G401.6 (cell line): ENCODE results near the gene KRT14.
"Not testable (repeated sequence)": the region's sequence is repeated elsewhere in the genome, so short reads cannot be mapped to it uniquely, and the experiment has no call there.

Source experiments
- FAIRE-seq: peaks from 2 replicates; lab custom pipeline; 2012; peaks lifted over from hg19 to GRCh38; lab: Jason Lieb, UNC

The KRT14 gene

DNA sequence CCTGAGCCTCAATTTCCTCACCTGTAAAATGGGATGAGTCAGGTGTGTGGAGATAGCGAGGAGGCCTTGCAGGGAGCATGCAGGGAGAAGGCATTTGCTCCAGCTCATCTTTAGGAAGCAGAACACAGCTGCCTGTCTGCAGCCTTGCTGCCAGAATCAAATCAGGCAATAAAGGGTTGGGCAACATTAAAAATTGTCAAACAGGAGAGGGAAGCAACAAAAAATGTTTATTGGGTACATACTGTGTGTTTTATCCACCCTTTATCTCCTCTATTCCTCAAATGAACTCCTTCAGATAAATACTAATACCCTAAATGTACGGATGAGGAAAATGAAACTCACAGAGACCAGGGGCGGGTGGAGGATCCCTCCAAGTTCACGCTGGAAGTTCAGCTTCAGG, 13.6 kb upstream of the KRT14 start:
- no peak for FAIRE-seq

DNA sequence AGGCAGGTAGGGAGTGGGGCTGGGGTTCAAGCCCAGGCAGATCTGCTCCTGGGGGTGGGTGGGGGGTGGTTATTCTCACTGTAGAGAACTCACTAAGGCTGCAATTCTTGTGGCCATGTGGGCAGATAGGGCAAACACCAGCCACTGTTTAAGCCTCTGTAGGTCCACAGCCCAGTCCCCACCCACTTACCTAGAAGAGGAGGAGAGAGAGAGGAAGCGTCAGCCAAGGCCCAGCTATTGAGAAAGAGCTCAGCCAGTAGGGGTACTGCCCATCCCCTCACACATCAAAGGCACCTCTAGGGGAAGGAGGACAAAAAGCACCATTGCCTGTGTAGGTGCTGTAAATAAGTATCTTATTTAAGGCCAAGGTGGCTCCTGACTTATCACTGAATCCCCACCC, 13.0 kb upstream of the KRT14 start:
- no peak for FAIRE-seq

DNA sequence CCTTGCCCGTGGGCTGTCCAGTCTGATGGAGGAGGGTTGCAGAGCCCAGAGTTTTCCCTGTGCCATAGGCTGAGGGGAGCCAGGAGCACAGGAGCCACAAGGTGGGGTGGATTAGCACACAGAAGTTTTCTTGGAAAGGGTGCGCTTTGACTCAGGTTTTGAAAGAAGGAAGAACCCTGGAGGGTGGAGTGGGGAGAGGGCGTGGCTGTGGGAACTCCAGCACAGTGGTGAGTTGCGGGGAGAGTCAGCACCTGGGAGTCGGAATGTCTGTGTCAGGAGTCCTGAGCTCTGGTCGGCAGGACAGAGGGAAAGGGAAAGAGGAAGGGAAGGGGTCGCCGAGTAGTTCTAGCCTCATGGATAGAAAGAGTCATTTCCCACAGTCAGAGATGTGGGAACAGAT, 8.9 kb upstream of the KRT14 start:
- no peak for FAIRE-seq

DNA sequence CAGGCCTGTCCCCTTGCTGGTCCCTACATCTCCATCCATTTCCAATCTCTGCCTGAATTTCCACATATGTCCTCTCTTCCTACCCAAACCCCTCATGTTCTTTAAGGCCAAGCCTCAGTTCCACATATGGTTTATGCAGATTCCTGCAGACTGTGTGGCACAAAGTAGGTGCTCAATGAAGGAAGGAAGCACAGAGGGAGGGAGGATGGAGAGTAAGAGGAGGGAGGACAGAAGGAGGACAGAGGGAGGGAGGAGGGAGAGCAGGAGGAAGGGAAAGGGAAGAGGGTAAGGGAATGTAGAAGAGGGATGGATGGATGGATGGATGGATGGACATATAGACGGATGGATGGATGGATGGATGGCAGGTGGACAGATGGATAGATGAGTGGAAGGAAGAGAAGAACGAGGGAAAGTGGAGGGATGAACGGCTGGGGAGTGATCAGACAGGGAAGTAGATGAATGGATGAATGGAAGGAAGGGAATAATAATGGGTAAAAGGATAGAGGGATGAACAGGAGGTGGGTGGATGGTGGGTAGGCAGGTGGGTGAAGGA, 7.7 kb upstream of the KRT14 start:
- FAIRE-seq = no peak

DNA sequence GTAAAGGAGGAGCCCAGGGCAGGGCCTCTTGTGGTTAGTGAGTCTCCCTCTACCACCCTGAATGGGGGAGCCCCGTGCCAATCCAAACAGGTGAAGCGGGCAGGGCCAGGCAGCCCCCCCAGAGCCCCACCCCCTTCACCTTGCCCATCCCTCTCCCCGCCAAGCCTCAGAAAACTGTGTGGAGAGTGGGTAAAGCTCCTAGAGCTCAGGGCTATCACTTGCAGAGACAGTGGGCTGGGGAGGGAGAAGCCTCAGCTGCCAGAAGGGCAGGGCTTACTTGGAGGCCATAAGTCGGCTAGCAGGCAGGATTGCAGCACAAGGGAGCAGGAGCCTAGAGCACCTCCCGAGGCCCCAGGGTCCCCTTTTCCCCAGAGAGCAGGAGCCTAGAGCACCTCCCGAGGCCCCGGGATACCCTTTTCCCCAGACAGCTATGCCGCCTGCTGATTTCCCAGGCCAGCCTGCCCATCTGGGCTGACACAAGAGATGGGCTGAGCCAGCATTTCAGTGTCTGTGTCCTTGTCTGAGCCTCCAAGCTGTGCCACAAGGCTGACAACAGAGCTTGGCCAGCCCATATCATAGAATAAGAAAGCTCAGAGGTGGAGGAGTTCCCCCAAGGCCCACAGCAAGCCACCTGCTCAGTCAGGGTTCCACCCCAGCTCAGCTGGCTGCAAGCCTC, 6.7 kb upstream of the KRT14 start:
- FAIRE-seq = no peak

DNA sequence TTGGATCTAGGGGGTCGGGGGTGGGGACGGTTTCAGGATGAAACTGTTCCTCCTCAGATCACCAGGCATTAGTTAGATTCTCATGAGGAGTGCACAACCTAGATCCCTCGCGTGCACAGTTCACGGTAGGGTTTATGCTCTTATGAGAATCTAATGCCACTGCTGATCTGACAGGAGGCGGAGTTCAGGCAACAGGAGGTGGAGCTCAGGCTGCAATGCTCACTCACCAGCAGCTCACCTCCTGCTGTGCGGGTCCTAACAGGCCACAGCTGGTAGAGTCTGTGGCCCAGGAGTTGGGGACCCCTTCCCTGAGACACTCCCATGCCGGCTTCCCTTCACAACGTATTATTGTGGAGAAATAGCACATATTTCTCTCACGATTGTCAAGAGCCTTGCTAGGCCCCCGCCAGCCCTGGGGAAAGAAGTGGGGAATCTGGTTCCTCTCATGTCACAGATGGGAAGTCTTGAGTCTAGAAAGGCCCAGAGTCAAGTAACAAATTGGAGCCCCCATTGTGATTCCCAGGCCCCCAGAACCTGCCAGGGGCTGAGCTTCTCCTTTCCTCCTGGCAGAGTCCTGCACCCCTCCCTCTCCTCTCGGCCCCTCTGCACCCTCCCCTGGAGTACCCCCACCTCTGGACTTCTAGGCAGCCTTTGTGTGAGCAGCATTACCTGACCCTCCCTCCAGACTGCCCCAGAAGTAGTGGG, 6.1 kb upstream of the KRT14 start:
- no peak for FAIRE-seq

DNA sequence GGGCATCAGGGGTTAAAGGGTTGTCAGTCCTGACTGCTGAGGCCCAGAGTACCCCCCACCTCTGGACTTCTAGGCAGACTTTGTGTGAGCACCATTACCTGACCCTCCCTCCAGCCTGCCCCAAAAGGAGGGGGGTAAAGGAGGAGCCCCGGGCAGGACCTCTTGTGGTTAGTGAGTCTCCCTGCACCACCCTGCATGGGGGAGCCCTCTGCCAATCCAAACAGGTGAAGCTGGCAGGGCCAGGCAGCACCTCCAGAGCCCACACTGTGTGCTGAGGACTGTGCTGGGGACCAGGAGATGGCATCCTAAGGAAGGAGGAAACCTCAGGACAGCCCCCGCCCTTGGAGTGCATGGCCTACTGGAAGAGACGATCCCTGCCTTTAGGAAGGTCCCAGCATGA, 2.6 kb upstream of the KRT14 start:
- no peak for FAIRE-seq

DNA sequence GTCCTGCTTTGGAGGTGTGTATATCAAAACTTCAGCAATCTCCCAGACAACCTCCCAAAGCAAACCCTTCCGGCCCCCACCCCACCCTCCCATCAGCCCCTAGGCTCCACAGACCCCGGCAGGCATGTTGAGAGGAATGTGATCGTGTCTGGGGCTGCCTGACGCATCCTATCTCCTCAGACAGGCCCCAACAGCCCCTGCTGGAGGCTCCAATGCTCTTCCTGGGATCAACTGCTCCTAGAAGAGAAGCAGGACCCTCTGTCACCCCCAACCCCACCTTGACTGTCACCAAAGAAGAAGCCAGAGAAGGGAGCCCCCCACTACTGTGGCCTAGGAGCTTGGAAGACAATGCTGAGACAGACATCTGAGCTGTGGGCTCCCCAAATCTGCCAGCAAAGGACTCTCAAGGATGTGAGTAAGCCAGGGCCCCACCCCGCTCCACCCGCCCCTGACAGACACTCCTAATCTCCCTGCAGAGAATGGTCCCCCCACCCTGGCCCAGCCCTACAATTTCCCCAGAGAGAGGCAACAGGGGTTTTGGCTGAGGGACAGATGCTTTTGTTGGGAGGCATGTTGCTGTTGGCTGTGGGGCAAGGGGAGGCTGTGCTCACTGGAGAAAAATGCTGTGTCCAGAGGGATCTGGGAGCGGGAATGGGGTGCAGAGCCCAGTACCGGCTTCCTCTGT, 1.6 kb upstream of the KRT14 start:
- FAIRE-seq = no peak

DNA sequence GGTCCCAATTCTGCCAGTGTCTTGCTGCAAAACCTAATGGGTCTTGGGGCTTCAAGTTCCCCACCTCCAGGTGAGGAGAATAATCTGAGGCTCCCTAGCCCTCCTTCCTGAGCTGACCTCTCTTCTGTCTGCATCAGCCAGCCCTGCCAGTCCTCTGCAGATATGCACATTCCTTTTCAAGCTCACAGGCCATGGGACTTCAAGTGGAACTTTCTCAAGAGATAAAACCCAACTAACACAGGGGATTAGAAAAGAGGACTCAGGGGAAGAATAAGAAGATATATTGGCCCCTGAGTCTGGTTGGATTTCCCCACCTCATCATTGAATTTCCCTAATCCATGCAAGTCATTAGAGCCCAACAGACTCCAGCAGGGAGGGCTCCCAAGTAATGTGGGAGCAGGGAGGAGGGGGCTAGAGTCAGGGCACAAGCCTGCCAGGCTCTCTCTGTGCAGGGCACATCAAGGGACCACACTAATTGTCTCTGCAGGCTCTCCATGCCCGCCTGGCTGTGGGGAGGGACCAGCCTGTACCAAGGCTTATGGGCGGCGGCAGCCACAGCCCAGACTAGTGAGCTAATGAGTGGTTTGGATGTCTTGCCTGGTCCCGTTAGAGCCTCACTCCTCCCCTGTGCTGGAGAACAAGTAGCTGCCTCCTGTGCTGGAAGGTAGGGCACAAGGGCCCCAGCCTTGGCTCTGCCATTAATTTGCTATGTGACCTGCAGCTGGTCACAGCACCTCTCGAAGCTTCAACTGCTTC, 1.2 kb downstream of the KRT14 start:
- no peak for FAIRE-seq

DNA sequence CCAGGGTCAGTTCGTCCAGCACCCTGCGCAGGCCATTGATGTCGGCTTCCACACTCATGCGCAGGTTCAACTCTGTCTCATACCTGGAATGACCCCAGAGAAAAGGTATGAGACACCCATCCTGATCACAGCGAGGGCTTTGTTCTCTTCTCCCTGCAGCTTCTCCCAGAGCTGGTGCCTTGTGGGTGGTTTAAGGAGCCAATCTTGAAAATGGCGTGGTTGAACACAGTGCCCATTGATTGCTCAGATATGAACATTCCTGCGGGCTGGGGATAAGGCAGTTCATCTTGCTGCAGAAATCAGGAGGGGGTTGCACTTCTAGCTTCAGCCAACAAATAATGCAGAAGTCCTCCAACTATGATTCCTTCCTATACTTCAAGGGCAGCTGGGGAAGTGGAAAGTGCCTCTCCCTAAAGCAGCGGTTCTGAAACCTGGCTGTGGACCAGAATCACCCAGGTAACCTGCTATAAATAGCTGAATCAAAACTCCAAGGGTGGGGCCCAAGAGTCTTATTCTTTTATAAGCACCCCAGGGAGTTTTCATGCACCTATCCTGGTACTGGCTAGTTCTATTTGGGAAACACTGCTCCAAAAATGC, 2.3 kb downstream of the KRT14 start:
- not testable (repeated sequence) for FAIRE-seq

DNA sequence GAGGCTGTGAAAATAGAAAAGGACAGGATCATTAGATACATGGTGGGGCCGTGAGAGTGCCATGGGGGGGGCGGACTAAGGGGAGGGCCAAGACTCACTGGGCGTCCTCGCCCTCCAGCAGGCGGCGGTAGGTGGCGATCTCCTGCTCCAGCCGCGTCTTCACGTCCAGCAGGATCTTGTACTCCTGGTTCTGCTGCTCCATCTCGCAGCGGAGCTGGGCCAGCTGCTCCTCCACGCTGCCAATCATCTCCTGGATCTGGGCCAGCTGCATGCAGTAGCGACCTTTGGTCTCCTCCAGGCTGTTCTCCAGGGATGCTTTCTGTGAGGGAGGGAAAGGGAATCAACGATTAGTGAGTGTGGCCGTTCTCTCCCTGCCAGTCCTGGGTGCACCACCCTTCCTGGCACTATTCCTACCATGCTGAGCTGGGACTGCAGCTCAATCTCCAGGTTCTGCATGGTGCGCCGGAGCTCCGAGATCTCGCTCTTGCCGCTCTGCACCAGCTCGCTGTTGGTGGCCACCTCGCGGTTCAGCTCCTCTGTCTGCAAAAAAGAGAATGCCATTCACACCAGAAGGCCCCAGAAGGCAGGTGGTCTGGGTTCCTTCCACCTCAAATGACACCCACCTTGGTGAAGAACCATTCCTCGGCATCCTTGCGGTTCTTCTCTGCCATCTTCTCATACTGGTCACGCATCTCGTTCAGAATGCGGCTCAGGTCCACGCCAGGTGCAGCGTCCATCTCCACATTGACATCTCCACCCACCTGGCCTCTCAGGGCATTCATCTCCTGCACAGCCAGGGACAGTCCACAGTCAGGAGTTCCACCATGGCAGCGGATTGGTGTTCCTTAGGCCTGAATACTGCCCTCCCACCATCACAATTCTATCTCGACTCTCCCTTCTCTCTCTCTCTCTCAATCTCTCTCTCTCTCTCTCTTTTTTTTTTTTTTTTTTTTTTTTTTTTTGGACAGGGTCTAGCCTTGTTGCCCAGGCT, 3.3 kb downstream of the KRT14 start:
- FAIRE-seq = no peak

DNA sequence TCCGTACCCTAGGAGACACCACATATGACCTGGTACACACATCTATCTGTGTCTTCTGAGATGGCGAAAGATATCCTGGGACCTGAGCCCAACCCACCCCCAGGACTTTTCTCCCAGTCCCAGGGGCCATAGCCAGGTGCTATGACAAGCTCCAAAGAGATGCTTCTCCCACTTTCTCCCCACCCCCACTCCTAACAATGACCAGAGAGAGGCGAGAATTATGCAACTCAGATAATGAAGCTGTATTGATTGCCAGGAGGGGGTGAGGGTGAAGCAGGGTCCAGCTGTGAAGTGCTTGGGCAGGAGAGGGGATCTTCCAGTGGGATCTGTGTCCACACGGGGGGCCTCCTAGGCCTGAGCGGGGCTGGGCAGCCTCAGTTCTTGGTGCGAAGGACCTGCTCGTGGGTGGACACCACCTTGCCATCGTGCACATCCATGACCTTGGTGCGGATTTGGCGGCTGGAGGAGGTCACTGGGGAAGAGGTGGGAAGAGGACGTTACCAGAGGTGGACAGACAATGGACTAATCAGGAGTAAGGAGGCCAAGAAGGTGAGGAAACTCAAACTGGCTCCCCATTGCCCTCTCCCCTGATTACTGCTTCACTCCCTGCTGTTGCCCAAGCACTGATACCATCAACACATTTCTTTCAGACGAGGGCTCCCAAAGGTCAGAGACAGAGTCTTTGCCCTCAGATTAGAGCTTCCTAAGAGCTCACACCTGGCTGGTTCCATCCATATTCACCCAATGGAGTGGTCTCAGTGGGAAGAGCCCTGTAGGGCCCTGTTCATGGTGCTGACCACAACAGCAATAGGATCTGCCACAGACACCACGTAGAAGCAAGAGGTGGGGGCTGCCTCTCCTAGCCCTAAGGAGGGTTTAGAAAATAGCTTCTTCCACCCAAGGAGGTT, 4.4 kb downstream of the KRT14 start:
- not testable (repeated sequence) for FAIRE-seq

DNA sequence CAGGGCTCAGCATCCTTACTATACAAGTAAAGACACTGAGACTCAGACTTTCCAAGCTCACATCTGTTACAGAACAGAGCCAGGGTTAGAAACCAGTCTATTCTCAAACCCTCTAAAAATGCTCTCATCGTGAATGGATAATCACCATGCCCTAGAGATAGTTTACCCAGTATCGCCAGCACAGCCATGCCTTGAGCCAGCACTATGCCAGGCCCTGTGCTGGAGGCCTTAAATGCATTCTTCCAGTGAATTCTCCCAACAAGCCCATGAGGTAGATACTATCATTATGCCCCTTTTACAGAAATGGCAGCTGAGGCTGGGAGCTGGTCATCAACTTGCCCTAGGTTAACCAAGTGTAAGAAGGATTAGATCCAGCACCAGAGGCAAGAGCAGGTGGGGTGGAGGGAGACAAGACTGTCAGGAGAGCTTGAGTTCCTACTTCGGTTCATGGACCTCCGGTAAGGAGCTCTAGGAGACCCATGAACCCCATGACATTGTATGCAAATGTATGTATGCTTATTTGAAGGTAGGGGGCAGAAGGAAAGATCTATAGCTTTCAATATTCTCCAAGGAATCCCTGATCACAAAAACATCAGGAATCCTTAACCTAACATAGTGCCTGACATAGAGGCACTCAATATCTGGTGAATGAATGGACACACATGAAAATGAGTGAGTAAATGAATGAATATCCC, 5.2 kb downstream of the KRT14 start:
- FAIRE-seq = no peak

DNA sequence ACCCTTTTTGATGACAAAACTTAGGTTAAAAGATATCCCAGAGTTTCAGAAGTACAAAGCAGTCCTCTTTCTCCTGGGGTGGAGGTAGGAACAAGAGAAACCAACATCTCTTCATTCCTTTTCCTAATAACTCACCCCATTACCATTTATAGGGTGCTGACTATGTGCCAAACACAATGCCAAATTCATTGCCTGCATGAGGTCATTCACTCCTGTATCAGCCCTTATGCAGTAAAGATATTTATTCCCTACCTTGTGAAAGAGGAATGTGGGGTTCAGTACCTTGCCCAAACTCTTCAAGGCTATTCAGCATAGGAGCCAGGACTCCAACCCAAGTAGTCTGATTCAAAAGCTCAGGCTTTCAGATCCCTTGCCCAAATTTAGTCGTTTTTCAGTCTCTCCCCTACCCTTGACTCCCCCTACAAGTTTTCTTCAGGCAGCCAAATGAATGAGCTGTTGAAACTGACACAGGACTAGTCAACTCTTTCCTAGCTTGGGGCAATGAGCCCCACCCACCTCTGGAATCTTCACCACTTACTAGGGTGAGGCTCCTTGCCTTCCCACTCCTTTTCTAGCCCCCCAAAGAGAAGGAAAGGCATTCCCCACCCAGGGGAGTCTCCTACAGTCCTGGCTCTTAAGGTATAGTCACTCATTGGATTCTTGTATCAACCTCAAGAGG, 5.9 kb downstream of the KRT14 start:
- FAIRE-seq = no peak

DNA sequence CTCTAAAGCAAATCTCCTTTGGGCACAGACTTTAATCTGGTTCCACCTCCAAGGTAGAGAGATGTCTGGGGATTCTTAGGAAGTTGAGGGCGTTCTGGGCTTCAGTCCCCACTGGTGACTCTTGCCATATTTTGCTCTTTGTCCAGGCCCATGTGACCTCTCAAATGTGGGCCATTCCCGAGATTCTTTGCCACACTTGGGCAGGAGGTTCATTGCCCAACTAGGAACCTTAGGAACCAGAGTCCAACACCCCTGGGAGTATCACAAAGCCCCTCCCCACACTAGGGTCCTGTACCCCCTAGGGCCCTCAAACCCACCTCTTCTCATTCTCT, 6.5 kb downstream of the KRT14 start:
- FAIRE-seq = no peak

DNA sequence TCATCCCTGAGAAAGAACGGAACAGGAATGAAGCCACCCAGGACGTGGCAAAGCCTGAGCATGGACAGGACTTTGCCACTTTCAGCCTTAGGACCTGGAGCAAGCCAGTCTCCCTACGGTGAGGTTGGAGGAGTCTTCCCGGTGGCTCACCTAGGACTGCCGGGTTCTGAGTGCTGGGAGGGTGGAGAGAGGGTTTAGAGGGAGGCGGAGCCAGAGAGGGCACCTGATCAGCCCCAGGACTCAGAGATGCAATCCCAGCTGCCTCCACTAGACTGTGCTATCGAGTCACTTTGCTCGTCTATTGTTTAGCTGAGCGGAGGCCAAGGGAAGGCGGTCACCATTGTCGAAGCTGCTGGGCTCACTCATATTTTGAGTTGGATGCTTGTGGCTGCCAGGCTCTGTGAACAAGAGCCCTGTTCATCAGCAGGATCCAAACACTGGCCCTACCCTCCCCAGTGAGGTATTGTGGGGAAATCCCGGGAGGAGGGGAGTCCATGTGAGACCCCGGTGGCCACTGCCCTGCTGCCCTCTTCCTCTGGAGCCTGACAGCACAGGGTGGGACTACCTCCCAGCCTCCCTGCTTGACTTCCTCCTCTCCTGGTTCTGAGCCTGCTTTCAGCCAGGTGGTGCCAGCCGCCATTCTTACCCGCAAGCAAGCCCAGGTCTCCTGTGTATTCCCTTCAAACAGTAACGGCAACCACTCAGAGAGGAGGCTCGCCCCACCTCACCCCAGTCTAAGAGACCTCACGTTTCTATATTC, 7.0 kb downstream of the KRT14 start:
- FAIRE-seq = peak; percentile 86

DNA sequence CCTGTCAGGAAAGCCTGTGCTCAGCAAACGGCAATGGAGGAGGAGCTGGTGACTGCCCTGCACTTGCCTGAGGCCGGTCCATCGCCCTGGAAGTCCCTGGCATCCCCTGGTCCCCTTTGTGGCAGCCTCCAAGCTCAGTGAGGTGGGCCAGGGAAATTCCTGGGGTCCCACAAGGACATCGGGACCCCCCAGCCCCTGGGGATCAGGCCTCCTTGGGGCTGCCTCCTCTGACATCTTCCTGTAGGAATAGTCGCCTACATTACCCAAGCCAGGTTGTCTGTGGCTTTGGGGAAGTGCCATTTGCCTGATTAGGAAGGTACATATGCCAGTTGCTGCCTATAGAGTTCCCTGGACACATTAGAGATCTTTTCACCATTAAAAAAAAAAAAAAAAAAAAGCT, 7.7 kb downstream of the KRT14 start:
- FAIRE-seq = no peak

DNA sequence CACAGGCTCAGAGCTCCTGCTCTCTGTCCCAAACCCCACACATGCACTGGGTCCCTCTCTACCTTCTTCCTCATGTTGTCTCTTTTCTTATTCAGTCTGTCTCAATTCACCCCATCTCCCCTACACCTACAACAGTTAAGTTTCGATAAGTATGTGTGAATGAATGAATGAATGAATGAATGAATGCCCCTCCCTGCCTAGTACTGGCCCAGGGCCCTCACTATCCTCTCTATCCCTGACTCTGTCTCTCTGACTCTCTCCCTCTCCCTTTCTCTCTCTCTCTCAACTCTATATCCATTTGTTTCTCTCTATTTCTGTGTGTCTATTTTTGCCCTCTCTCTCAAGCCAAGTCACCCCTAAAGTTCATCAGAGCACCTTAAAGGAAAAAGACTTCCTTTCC, 8.2 kb downstream of the KRT14 start:
- no peak for FAIRE-seq
